ENCODE results near the gene EFL1.

The EFL1 gene

GRCh38 chr15:82186719-82187406, 75.7 kb downstream of the EFL1 start:
- no peaks in the 10 kb centered on the region for H3K36me3 ChIP-seq (ENCODE audit: control insufficient read depth, insufficient read depth, low read length)
- peak; percentile 3 for DNase-seq (ENCODE audit: extremely low read depth, insufficient read length)
- H3K4me3 ChIP-seq (replicated peaks; ENCODE audit: low read depth, low read length) = no peak overlapping the region
- no peaks in the 10 kb centered on the region for H3K27me3 ChIP-seq (replicated peaks; ENCODE audit: control insufficient read depth, insufficient read depth, low read length)
- TF ChIP-seq, protein P1, sequence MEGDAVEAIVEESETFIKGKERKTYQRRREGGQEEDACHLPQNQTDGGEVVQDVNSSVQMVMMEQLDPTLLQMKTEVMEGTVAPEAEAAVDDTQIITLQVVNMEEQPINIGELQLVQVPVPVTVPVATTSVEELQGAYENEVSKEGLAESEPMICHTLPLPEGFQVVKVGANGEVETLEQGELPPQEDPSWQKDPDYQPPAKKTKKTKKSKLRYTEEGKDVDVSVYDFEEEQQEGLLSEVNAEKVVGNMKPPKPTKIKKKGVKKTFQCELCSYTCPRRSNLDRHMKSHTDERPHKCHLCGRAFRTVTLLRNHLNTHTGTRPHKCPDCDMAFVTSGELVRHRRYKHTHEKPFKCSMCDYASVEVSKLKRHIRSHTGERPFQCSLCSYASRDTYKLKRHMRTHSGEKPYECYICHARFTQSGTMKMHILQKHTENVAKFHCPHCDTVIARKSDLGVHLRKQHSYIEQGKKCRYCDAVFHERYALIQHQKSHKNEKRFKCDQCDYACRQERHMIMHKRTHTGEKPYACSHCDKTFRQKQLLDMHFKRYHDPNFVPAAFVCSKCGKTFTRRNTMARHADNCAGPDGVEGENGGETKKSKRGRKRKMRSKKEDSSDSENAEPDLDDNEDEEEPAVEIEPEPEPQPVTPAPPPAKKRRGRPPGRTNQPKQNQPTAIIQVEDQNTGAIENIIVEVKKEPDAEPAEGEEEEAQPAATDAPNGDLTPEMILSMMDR (IDR thresholded peaks at IDR 0.05; ENCODE audit: insufficient read depth, low read length, poor library complexity, severe bottlenecking) = no peak

DNA sequence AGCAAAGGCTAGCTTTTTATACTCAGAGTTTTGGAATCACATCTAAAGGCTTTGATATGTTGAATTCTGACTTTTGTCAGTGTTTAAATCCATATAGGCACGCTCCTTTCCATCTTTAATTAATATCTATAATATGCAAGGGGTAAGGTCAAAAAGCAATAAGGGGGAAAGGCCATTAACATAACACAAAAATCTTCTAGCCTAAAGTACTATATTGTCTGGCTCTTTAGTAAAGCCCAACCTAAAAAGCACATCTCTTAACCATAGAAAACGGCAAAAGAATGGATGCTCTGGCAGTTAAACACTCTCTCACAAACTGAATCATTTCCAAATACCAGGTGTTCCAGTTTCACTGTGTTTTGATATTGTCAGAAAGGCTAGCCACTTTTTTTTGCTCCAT, 76.4 kb downstream of the EFL1 start:
- H3K27me3 ChIP-seq (replicated peaks; ENCODE audit: control insufficient read depth, insufficient read depth, low read length) = no peaks in the 10 kb centered on the region
- H3K4me3 ChIP-seq (replicated peaks; ENCODE audit: low read depth, low read length) = no peak overlapping the region
- no peaks in the 10 kb centered on the region for H3K36me3 ChIP-seq (ENCODE audit: control insufficient read depth, insufficient read depth, low read length)
- TF ChIP-seq, protein P1 (IDR thresholded peaks at IDR 0.05; ENCODE audit: insufficient read depth, low read length, poor library complexity, severe bottlenecking) = no peak
- no peak for DNase-seq (ENCODE audit: extremely low read depth, insufficient read length)

DNA sequence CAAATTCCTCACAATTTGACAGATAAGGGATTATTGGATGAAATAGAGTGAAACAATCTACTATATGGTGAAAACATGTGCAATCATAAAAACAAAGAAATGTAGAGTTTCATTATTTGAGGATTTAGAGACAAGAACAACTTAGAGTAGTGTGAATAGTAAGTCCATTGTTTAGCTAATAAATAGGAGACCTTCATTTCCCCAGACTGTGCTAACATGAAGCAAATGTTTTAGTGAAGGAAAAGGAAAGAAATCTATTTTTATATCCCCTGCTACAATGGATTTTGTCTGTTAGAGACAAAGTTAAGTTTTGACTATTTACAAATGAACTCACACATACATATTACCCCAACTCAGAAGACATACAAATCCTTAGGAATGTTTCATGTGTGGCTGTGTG, 77.8 kb downstream of the EFL1 start:
- DNase-seq (ENCODE audit: extremely low read depth, insufficient read length) = no peak
- Histone ChIP-seq H3K4me3 (replicated peaks; ENCODE audit: low read depth, low read length) (no peak overlapping the region), H3K36me3 (ENCODE audit: control insufficient read depth, insufficient read depth, low read length) (no peaks in the 10 kb centered on the region), H3K27me3 (replicated peaks; ENCODE audit: control insufficient read depth, insufficient read depth, low read length) (no peaks in the 10 kb centered on the region)
- TF ChIP-seq, protein P1 (IDR thresholded peaks at IDR 0.05; ENCODE audit: insufficient read depth, low read length, poor library complexity, severe bottlenecking) = no peak

- no peaks in the 10 kb centered on the region for H3K27me3 ChIP-seq (replicated peaks; ENCODE audit: control insufficient read depth, insufficient read depth, low read length)
- H3K36me3 ChIP-seq (ENCODE audit: control insufficient read depth, insufficient read depth, low read length) = no peaks in the 10 kb centered on the region
- no peak overlapping the region for H3K4me3 ChIP-seq (replicated peaks; ENCODE audit: low read depth, low read length)
- no peak for DNase-seq (ENCODE audit: extremely low read depth, insufficient read length)
- TF ChIP-seq, protein P1 (IDR thresholded peaks at IDR 0.05; ENCODE audit: insufficient read depth, low read length, poor library complexity, severe bottlenecking) = no peak
These were observed 78.2 kb downstream of the EFL1 start for GRCh38 chr15:82184355-82184754.

- no peak for DNase-seq (ENCODE audit: extremely low read depth, insufficient read length)
- TF ChIP-seq, protein P1 (IDR thresholded peaks at IDR 0.05; ENCODE audit: insufficient read depth, low read length, poor library complexity, severe bottlenecking) = no peak
- Histone ChIP-seq H3K27me3 (replicated peaks; ENCODE audit: control insufficient read depth, insufficient read depth, low read length) (no peaks in the 10 kb centered on the region), H3K36me3 (ENCODE audit: control insufficient read depth, insufficient read depth, low read length) (no peaks in the 10 kb centered on the region), H3K4me3 (replicated peaks; ENCODE audit: low read depth, low read length) (no peak overlapping the region)
These were observed 79.2 kb downstream of the EFL1 start for GRCh38 chr15:82183121-82184031.

Measured in GM06990 (cell line).